ENCODE measurements around the gene DLG2.

Gene DLG2

GRCh38 chr11:83477772-83478171, 2149.4 kb downstream of the DLG2 start:
- TF ChIP-seq FOXP2 (optimal IDR thresholded peaks at IDR 0.05; ENCODE audit: borderline replicate concordance, extremely low read depth, extremely low read length, insufficient read depth) (no peak), TAF1 (IDR thresholded peaks at IDR 0.05; ENCODE audit: borderline replicate concordance, insufficient read depth, low read length) (no peak), POLR2AphosphoS5 (IDR thresholded peaks at IDR 0.05; ENCODE audit: low read depth, low read length) (no peak), SIN3A (IDR thresholded peaks at IDR 0.05; ENCODE audit: borderline replicate concordance, insufficient read depth, low read length) (no peak)
- TF ChIP-seq, protein P1, sequence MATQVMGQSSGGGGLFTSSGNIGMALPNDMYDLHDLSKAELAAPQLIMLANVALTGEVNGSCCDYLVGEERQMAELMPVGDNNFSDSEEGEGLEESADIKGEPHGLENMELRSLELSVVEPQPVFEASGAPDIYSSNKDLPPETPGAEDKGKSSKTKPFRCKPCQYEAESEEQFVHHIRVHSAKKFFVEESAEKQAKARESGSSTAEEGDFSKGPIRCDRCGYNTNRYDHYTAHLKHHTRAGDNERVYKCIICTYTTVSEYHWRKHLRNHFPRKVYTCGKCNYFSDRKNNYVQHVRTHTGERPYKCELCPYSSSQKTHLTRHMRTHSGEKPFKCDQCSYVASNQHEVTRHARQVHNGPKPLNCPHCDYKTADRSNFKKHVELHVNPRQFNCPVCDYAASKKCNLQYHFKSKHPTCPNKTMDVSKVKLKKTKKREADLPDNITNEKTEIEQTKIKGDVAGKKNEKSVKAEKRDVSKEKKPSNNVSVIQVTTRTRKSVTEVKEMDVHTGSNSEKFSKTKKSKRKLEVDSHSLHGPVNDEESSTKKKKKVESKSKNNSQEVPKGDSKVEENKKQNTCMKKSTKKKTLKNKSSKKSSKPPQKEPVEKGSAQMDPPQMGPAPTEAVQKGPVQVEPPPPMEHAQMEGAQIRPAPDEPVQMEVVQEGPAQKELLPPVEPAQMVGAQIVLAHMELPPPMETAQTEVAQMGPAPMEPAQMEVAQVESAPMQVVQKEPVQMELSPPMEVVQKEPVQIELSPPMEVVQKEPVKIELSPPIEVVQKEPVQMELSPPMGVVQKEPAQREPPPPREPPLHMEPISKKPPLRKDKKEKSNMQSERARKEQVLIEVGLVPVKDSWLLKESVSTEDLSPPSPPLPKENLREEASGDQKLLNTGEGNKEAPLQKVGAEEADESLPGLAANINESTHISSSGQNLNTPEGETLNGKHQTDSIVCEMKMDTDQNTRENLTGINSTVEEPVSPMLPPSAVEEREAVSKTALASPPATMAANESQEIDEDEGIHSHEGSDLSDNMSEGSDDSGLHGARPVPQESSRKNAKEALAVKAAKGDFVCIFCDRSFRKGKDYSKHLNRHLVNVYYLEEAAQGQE (IDR thresholded peaks at IDR 0.05; ENCODE audit: insufficient read depth in 1 of 2, low read depth in 2 of 2, low read length in 2 of 2) = no peak

DNA sequence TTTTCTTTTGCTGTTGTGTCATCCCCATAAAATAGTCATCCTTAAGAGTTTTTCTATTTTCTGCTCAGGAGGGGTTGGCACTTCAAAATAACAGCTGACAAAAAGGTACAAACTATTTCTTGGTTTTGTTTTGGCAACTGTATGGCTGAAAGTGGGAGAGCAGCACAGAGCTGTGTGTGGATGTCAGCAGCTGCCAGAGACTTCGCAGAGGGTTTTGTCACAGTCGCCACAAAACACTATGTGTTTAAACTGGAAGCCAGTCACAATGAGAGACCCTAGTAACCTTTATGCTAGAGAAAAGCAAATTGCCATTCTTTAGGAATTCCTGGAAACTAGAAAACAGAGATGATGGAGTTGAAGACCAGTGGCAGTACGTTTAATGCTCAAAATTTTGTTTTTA, 2151.4 kb downstream of the DLG2 start:
- no peak for TF ChIP-seq TAF1 (IDR thresholded peaks at IDR 0.05; ENCODE audit: borderline replicate concordance, insufficient read depth, low read length)
- TF ChIP-seq, protein P1 (IDR thresholded peaks at IDR 0.05; ENCODE audit: insufficient read depth in 1 of 2, low read depth in 2 of 2, low read length in 2 of 2) = no peak
- no peak for TF ChIP-seq SIN3A (IDR thresholded peaks at IDR 0.05; ENCODE audit: borderline replicate concordance, insufficient read depth, low read length)
- TF ChIP-seq POLR2AphosphoS5 (IDR thresholded peaks at IDR 0.05; ENCODE audit: low read depth, low read length) = no peak
- TF ChIP-seq FOXP2 (optimal IDR thresholded peaks at IDR 0.05; ENCODE audit: borderline replicate concordance, extremely low read depth, extremely low read length, insufficient read depth) = no peak

- TF ChIP-seq TAF1 (IDR thresholded peaks at IDR 0.05; ENCODE audit: borderline replicate concordance, insufficient read depth, low read length) = no peak
- no peak for TF ChIP-seq POLR2AphosphoS5 (IDR thresholded peaks at IDR 0.05; ENCODE audit: low read depth, low read length)
- no peak for TF ChIP-seq SIN3A (IDR thresholded peaks at IDR 0.05; ENCODE audit: borderline replicate concordance, insufficient read depth, low read length)
- TF ChIP-seq, protein P1 (IDR thresholded peaks at IDR 0.05; ENCODE audit: insufficient read depth in 1 of 2, low read depth in 2 of 2, low read length in 2 of 2) = no peak
Observed at GRCh38 chr11:83473743-83474142, 2153.4 kb downstream of the DLG2 start.

GRCh38 chr11:83472806-83473205, 2154.3 kb downstream of the DLG2 start:
- TF ChIP-seq SIN3A (IDR thresholded peaks at IDR 0.05; ENCODE audit: borderline replicate concordance, insufficient read depth, low read length) = no peak
- TF ChIP-seq FOXP2 (optimal IDR thresholded peaks at IDR 0.05; ENCODE audit: borderline replicate concordance, extremely low read depth, extremely low read length, insufficient read depth) = no peak
- TF ChIP-seq TAF1 (IDR thresholded peaks at IDR 0.05; ENCODE audit: borderline replicate concordance, insufficient read depth, low read length) = no peak
- no peak for TF ChIP-seq POLR2AphosphoS5 (IDR thresholded peaks at IDR 0.05; ENCODE audit: low read depth, low read length)
- TF ChIP-seq, protein P1 (IDR thresholded peaks at IDR 0.05; ENCODE audit: insufficient read depth in 1 of 2, low read depth in 2 of 2, low read length in 2 of 2) = no peak
